Measurements from ENCODE around the gene HGFAC. TPM values are rescaled to one million over a fixed set of nuclear protein-coding genes. Genes with fewer than 3 reads are reported as not detected.

Gene HGFAC
- 1.9 TPM for total RNA-seq
- long read RNA-seq, partial matches to known transcripts, result 0 of 3 reads
- long read RNA-seq, other reads (novel, unspliced or antisense), result 3 of 3 reads

- intact Hi-C loops (cut with DNase I), result loop anchor here (2.0 to 10.0 kb wide), 2 partner anchors 97 to 247 kb away; no protein-coding TSS in a partner anchor
- peak; percentile 36 for DNase-seq
- no peak for ATAC-seq (ENCODE audit: poor library complexity)
These were observed at the start of gene HGFAC for GRCh38 chr4:3441501-3442459. TSS of gene HGFAC (plus strand) at chr4:3441968. CDS start at chr4:3442002, 34 bp downstream.

- DNase-seq, result no peak
- intact Hi-C loops (cut with DNase I), result no loop called here
- no peak for ATAC-seq (ENCODE audit: poor library complexity)
These were observed 49.4 kb upstream of the HGFAC start for GRCh38 chr4:3392321-3392720.

- intact Hi-C loops (cut with DNase I), result no loop called here
- ATAC-seq (ENCODE audit: poor library complexity), result no peak
These were observed 48.6 kb upstream of the HGFAC start for GRCh38 chr4:3393171-3393570.

GRCh38 chr4:3396600-3396999 is 45.2 kb upstream of the HGFAC start:
- intact Hi-C loops (cut with DNase I), result no loop called here
- no peak for ATAC-seq (ENCODE audit: poor library complexity)

More at GRCh38 chr4:3393171-3393570, 48.6 kb upstream of the HGFAC start:
- DNase-seq, result no peak

GRCh38 chr4:3397128-3397527 is 44.6 kb upstream of the HGFAC start:
- intact Hi-C loops (cut with DNase I), result no loop called here
- DNase-seq, result no peak

More at GRCh38 chr4:3396600-3396999, 45.2 kb upstream of the HGFAC start:
- DNase-seq, result no peak

GRCh38 chr4:3399277-3400194 is 42.2 kb upstream of the HGFAC start:
- intact Hi-C loops (cut with DNase I), result no loop called here
- ATAC-seq (ENCODE audit: poor library complexity) (peak; percentile 85), DNase-seq (no peak)

More at GRCh38 chr4:3397128-3397527, 44.6 kb upstream of the HGFAC start:
- ATAC-seq (ENCODE audit: poor library complexity), result no peak

- no peak for DNase-seq
- intact Hi-C loops (cut with DNase I), result no loop called here
- ATAC-seq (ENCODE audit: poor library complexity), result no peak
These were observed 40.2 kb upstream of the HGFAC start for GRCh38 chr4:3401436-3402171.

- intact Hi-C loops (cut with DNase I), result no loop called here
- DNase-seq, result no peak
These were observed 39.0 kb upstream of the HGFAC start for GRCh38 chr4:3402491-3403347.

GRCh38 chr4:3403348-3403906 is 38.3 kb upstream of the HGFAC start:
- intact Hi-C loops (cut with DNase I), result no loop called here
- DNase-seq (no peak), ATAC-seq (ENCODE audit: poor library complexity) (no peak)

More at GRCh38 chr4:3402491-3403347, 39.0 kb upstream of the HGFAC start:
- ATAC-seq (ENCODE audit: poor library complexity), result peak; percentile 91

- no peak for DNase-seq
- ATAC-seq (ENCODE audit: poor library complexity), result no peak
- intact Hi-C loops (cut with DNase I), result no loop called here
These were observed 37.2 kb upstream of the HGFAC start for GRCh38 chr4:3404546-3404945.

GRCh38 chr4:3405176-3405575 is 36.6 kb upstream of the HGFAC start:
- intact Hi-C loops (cut with DNase I), result no loop called here
- ATAC-seq (ENCODE audit: poor library complexity) (no peak), DNase-seq (no peak)

- no peak for ATAC-seq (ENCODE audit: poor library complexity)
- intact Hi-C loops (cut with DNase I), result no loop called here
- DNase-seq, result no peak
These were observed 35.7 kb upstream of the HGFAC start for GRCh38 chr4:3406021-3406420.

- intact Hi-C loops (cut with DNase I), result no loop called here
- DNase-seq, result no peak
- ATAC-seq (ENCODE audit: poor library complexity), result no peak
These were observed 35.3 kb upstream of the HGFAC start for GRCh38 chr4:3406431-3406830.

GRCh38 chr4:3407171-3407771 is 34.5 kb upstream of the HGFAC start:
- intact Hi-C loops (cut with DNase I), result no loop called here
- DNase-seq (no peak), ATAC-seq (ENCODE audit: poor library complexity) (no peak)

- intact Hi-C loops (cut with DNase I), result no loop called here
- peak; percentile 36 for ATAC-seq (ENCODE audit: poor library complexity)
- no peak for DNase-seq
These were observed 33.6 kb upstream of the HGFAC start for GRCh38 chr4:3407930-3408792.

GRCh38 chr4:3408793-3409330 is 32.9 kb upstream of the HGFAC start:
- ATAC-seq (ENCODE audit: poor library complexity), result no peak
- intact Hi-C loops (cut with DNase I), result no loop called here
- DNase-seq, result no peak

All from Right ventricle myocardium superior (tissue), 1 donor.